Measurements from ENCODE around the gene GC. TPM values are rescaled to one million over a fixed set of nuclear protein-coding genes. Genes with fewer than 3 reads are reported as not detected.
"Not testable (repeated sequence)": the region's sequence is repeated elsewhere in the genome, so short reads cannot be mapped to it uniquely, and the experiment has no call there.

The GC gene
- total RNA-seq, 2 experiments from 2014 or later, result not detected

- BruUV-seq (replicated peaks), result no TSS peak
These were observed 23.6 kb upstream of the GC start for GRCh38 chr4:71807469-71807868.

GRCh38 chr4:71805230-71805629, 21.4 kb upstream of the GC start:
- H3K4me3 ChIP-seq (ENCODE audit: low read depth, low read length, poor library complexity, severe bottlenecking); CTCF ChIA-PET (ENCODE audit: unreplicated experiment); H3K36me3 ChIP-seq (ENCODE audit: insufficient read depth, low read length); intact Hi-C loops (cut with micrococcal nuclease; ENCODE audit: unreplicated experiment); H3K9me3 ChIP-seq (ENCODE audit: low read length); BruUV-seq (replicated peaks); H3K9me2 ChIP-seq (ENCODE audit: insufficient read depth, low read length); POLR2A ChIA-PET; H3K27ac ChIP-seq (ENCODE audit: low read depth, low read length, poor library complexity, severe bottlenecking); H2AFZ ChIP-seq (ENCODE audit: low read length); DNase-seq (ENCODE audit: low spot score); H3K4me2 ChIP-seq (ENCODE audit: low read length); H3K79me2 ChIP-seq (ENCODE audit: insufficient read depth, low read depth, low read length); H4K20me1 ChIP-seq (ENCODE audit: insufficient read depth, low read length); H3K4me1 ChIP-seq (ENCODE audit: insufficient read depth, low read length, poor library complexity, severe bottlenecking): not testable (repeated sequence)

More at GRCh38 chr4:71807469-71807868, 23.6 kb upstream of the GC start:
- ChIA-PET POLR2A (interaction anchor here (0.6 kb wide), 1 partner anchor 1451 kb away, joined by 3 read pairs; the partner anchor contains the start of gene ANKRD17), CTCF (ENCODE audit: unreplicated experiment) (no interaction called here)
- no peaks in the 10 kb centered on the region for H4K20me1 ChIP-seq (ENCODE audit: insufficient read depth, low read length)
- DNase-seq (ENCODE audit: low spot score), result no peak
- H3K4me2 ChIP-seq (ENCODE audit: low read length), result no peak overlapping the region
- intact Hi-C loops (cut with micrococcal nuclease; ENCODE audit: unreplicated experiment), result no loop called here
- no peak overlapping the region for H2AFZ ChIP-seq (ENCODE audit: low read length)
- no peaks in the 10 kb centered on the region for H3K9me2 ChIP-seq (ENCODE audit: insufficient read depth, low read length)
- TF ChIP-seq EZH2phosphoT487 (IDR thresholded peaks at IDR 0.05; ENCODE audit: borderline replicate concordance, low read depth, low read length), result no peak
- no peak for TF ChIP-seq CTCF (conservative IDR thresholded peaks at IDR 0.05; ENCODE audit: low read length)
- no peak overlapping the region for H3K4me3 ChIP-seq (ENCODE audit: low read depth, low read length, poor library complexity, severe bottlenecking)
- no peaks in the 10 kb centered on the region for H3K4me1 ChIP-seq (ENCODE audit: insufficient read depth, low read length, poor library complexity, severe bottlenecking)
- no peak overlapping the region for H3K27ac ChIP-seq (ENCODE audit: low read depth, low read length, poor library complexity, severe bottlenecking)
- no peaks in the 10 kb centered on the region for H3K36me3 ChIP-seq (ENCODE audit: insufficient read depth, low read length)
- no peaks in the 10 kb centered on the region for H3K79me2 ChIP-seq (ENCODE audit: insufficient read depth, low read depth, low read length)
- H3K9me3 ChIP-seq (ENCODE audit: low read length), result no peaks in the 10 kb centered on the region

- POLR2A ChIA-PET; DNase-seq (ENCODE audit: low spot score); H3K4me1 ChIP-seq (ENCODE audit: insufficient read depth, low read length, poor library complexity, severe bottlenecking); H4K20me1 ChIP-seq (ENCODE audit: insufficient read depth, low read length); H3K27ac ChIP-seq (ENCODE audit: low read depth, low read length, poor library complexity, severe bottlenecking); H3K9me3 ChIP-seq (ENCODE audit: low read length); H3K4me2 ChIP-seq (ENCODE audit: low read length); BruUV-seq (replicated peaks); H3K36me3 ChIP-seq (ENCODE audit: insufficient read depth, low read length); intact Hi-C loops (cut with micrococcal nuclease; ENCODE audit: unreplicated experiment); H3K9me2 ChIP-seq (ENCODE audit: insufficient read depth, low read length); H3K4me3 ChIP-seq (ENCODE audit: low read depth, low read length, poor library complexity, severe bottlenecking); H2AFZ ChIP-seq (ENCODE audit: low read length); CTCF ChIA-PET (ENCODE audit: unreplicated experiment); H3K79me2 ChIP-seq (ENCODE audit: insufficient read depth, low read depth, low read length): not testable (repeated sequence)
These were observed 20.3 kb upstream of the GC start for GRCh38 chr4:71804017-71804697.

- Histone ChIP-seq H3K36me3 (ENCODE audit: insufficient read depth, low read length) (no peaks in the 10 kb centered on the region), H2AFZ (ENCODE audit: low read length) (no peak overlapping the region), H3K4me2 (ENCODE audit: low read length) (no peak overlapping the region), H3K4me1 (ENCODE audit: insufficient read depth, low read length, poor library complexity, severe bottlenecking) (no peaks in the 10 kb centered on the region), H3K27ac (ENCODE audit: low read depth, low read length, poor library complexity, severe bottlenecking) (no peak overlapping the region), H3K9me3 (ENCODE audit: low read length) (no peaks in the 10 kb centered on the region), H3K79me2 (ENCODE audit: insufficient read depth, low read depth, low read length) (no peaks in the 10 kb centered on the region), H4K20me1 (ENCODE audit: insufficient read depth, low read length) (no peaks in the 10 kb centered on the region), H3K9me2 (ENCODE audit: insufficient read depth, low read length) (no peaks in the 10 kb centered on the region), H3K4me3 (ENCODE audit: low read depth, low read length, poor library complexity, severe bottlenecking) (no peak overlapping the region)
- intact Hi-C loops (cut with micrococcal nuclease; ENCODE audit: unreplicated experiment), result no loop called here
- BruUV-seq (replicated peaks), result no TSS peak
- DNase-seq (ENCODE audit: low spot score), result no peak
- CTCF ChIA-PET (ENCODE audit: unreplicated experiment), result no interaction called here
- TF ChIP-seq CTCF (conservative IDR thresholded peaks at IDR 0.05; ENCODE audit: low read length), result no peak
- TF ChIP-seq EZH2phosphoT487 (IDR thresholded peaks at IDR 0.05; ENCODE audit: borderline replicate concordance, low read depth, low read length), result no peak
- POLR2A ChIA-PET, result no interaction called here
These were observed 2.1 kb upstream of the GC start for GRCh38 chr4:71785959-71786358.
